Loucy (cell line): ENCODE measurements around the gene ARPC4.

Experiments
- H2AFZ ChIP-seq: fragments of 200-600 bp; sonication (generic); 2 replicates; pipeline ENCODE4 v1.6.0; 2016; ENCODE audit warnings: antibody characterized with exemption, mild to moderate bottlenecking, low read length, moderate library complexity
- H3F3A ChIP-seq: fragments of 200-600 bp; 2 replicates; pipeline ENCODE4 v1.6.0; 2016; ENCODE audit warnings: antibody characterized with exemption, low read depth, mild to moderate bottlenecking
- H3K27me3 ChIP-seq: fragments of 200-600 bp; sonication (generic); 2 replicates; pipeline ENCODE4 v1.6.1; 2014; ENCODE audit warnings: low read length, mild to moderate bottlenecking; ENCODE audit not compliant: insufficient read depth, poor library complexity, severe bottlenecking
- H3K36me3 ChIP-seq: fragments of 200-600 bp; sonication (generic); 2 replicates; pipeline ENCODE4 v1.6.1; 2016; ENCODE audit warnings: low read length; ENCODE audit not compliant: insufficient read depth
- H3K4me1 ChIP-seq: fragments of 200-600 bp; sonication (generic); 2 replicates; pipeline ENCODE4 v1.5.1; 2014; ENCODE audit warnings: low read length, mild to moderate bottlenecking; ENCODE audit not compliant: insufficient read depth, poor library complexity, severe bottlenecking
- H3K4me2 ChIP-seq: fragments of 200-600 bp; sonication (generic); 2 replicates; pipeline ENCODE4 v1.6.0; 2014; ENCODE audit warnings: antibody characterized with exemption, low read length, low read depth, mild to moderate bottlenecking; ENCODE audit not compliant: poor library complexity, severe bottlenecking
- H3K4me3 ChIP-seq: fragments of 200-600 bp; sonication (generic); 2 replicates; pipeline ENCODE4 v1.5.1; 2014; ENCODE audit warnings: low read length, mild to moderate bottlenecking, mixed read lengths; ENCODE audit not compliant: poor library complexity, severe bottlenecking
- H3K79me2 ChIP-seq: fragments of 200-600 bp; sonication (generic); 2 replicates; pipeline ENCODE4 v1.6.1; 2014; ENCODE audit warnings: low read length; ENCODE audit not compliant: insufficient read depth
- H3K9ac ChIP-seq: fragments of 200-600 bp; sonication (generic); 2 replicates; pipeline ENCODE4 v1.6.0; 2014; ENCODE audit warnings: mild to moderate bottlenecking, low read depth, low read length, moderate library complexity; ENCODE audit not compliant: poor library complexity, severe bottlenecking
- H3K9me2 ChIP-seq: fragments of 200-600 bp; sonication (generic); replicated peaks from 2 replicates; pipeline ENCODE4 v1.6.1; 2016; ENCODE audit warnings: low read depth, low read length, mixed read lengths
- H3K9me3 ChIP-seq: fragments of 200-600 bp; sonication (generic); 2 replicates; pipeline ENCODE4 v1.6.1; 2014; ENCODE audit warnings: mild to moderate bottlenecking, antibody characterized with exemption, low read length, low read depth; ENCODE audit not compliant: insufficient read depth
- H4K20me1 ChIP-seq: fragments of 200-600 bp; sonication (generic); 2 replicates; pipeline ENCODE4 v1.6.0; 2014; ENCODE audit warnings: antibody characterized with exemption, low read length, mild to moderate bottlenecking; ENCODE audit not compliant: insufficient read depth, poor library complexity, severe bottlenecking
- EZH2phosphoT487 ChIP-seq: fragments of 200-600 bp; IDR thresholded peaks from 2 replicates; pipeline ENCODE4 v1.6.1; 2018; ENCODE audit warnings: antibody characterized with exemption, mild to moderate bottlenecking, moderate library complexity, borderline replicate concordance
- TF ChIP-seq, protein P1 (sequence below): fragments of 200-600 bp; sonication (generic); conservative IDR thresholded peaks from 2 replicates; pipeline ENCODE4 v1.5.1; 2014; ENCODE audit warnings: mild to moderate bottlenecking, antibody characterized with exemption, low read length

The ARPC4 gene

DNA sequence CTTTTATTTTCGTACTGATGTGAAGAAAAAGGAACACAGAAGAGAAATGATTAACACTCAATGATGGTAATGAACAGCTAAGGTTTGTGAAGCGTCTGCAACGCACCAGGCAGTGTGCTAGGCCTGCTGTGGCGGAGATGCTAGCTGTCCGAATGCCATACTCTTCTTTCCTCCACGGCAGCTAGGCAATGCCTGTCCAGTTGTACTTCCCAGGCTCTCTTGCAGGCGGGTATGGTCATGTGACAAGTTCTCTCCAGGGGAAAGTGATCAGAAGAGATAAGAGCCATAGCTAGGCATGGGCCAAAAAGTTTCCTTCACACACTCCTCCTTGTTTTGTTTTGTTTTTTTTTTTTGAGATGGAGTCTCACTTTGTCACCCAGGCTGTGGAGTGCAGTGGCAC is 7.3 kb upstream of the ARPC4 start:
- Histone ChIP-seq H3K27me3 (no peaks in the 10 kb centered on the region), H3K4me1 (peaks cover 35% of the 10 kb centered on the region), H3K4me3 (no peak overlapping the region), H3K9me2 (no peaks in the 10 kb centered on the region), H3K9ac (no peak overlapping the region), H4K20me1 (no peaks in the 10 kb centered on the region), H3K79me2 (peaks cover 18% of the 10 kb centered on the region), H3F3A (peaks cover 9% of the 10 kb centered on the region), H3K4me2 (no peak overlapping the region), H2AFZ (no peak overlapping the region), H3K36me3 (peaks cover 3% of the 10 kb centered on the region; the same call in 1 of the 2 replicates), H3K9me3 (no peaks in the 10 kb centered on the region)
- TF ChIP-seq EZH2phosphoT487 = no peak
- TF ChIP-seq, protein P1, sequence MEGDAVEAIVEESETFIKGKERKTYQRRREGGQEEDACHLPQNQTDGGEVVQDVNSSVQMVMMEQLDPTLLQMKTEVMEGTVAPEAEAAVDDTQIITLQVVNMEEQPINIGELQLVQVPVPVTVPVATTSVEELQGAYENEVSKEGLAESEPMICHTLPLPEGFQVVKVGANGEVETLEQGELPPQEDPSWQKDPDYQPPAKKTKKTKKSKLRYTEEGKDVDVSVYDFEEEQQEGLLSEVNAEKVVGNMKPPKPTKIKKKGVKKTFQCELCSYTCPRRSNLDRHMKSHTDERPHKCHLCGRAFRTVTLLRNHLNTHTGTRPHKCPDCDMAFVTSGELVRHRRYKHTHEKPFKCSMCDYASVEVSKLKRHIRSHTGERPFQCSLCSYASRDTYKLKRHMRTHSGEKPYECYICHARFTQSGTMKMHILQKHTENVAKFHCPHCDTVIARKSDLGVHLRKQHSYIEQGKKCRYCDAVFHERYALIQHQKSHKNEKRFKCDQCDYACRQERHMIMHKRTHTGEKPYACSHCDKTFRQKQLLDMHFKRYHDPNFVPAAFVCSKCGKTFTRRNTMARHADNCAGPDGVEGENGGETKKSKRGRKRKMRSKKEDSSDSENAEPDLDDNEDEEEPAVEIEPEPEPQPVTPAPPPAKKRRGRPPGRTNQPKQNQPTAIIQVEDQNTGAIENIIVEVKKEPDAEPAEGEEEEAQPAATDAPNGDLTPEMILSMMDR = no peak

DNA sequence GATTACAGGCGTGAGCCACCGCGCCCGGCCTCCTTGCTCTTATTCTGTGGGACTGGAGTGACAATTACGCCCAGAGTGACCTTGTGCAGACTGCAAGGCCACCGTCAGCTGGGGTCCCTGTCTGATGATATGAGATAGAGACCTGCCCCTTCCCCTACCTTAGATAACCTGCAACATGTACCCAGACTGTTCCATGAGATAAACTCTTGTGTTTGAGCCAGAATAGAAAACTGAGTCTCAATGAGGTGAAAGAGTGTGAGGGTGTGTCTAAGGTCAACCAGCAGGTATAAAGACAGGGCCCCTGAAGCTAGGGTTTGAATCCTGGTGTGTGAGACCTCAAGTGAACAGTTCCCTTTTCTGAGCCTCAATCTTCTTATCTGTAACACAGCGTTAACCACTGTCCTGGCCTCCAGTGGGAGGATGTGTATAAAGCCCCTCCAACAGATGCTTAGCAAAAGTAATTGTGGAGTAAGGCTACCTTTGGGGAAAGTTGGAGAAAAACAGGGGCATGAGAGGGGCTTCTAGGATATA is 6.6 kb upstream of the ARPC4 start:
- no peak overlapping the region for H3K9ac ChIP-seq
- H3K27me3 ChIP-seq = no peaks in the 10 kb centered on the region
- no peaks in the 10 kb centered on the region for H3K9me2 ChIP-seq
- peaks cover 34% of the 10 kb centered on the region for H3K4me1 ChIP-seq
- peaks cover 24% of the 10 kb centered on the region for H3K79me2 ChIP-seq
- no peak overlapping the region for H3K4me2 ChIP-seq
- H2AFZ ChIP-seq = no peak overlapping the region
- H3K4me3 ChIP-seq = no peak overlapping the region
- H3K9me3 ChIP-seq = no peaks in the 10 kb centered on the region
- no peaks in the 10 kb centered on the region for H4K20me1 ChIP-seq
- H3F3A ChIP-seq = peaks cover 3% of the 10 kb centered on the region; the same call in 1 of the 2 replicates
- H3K36me3 ChIP-seq = peaks cover 3% of the 10 kb centered on the region; the same call in 1 of the 2 replicates
- TF ChIP-seq, protein P1 = no peak
- no peak for TF ChIP-seq EZH2phosphoT487

DNA sequence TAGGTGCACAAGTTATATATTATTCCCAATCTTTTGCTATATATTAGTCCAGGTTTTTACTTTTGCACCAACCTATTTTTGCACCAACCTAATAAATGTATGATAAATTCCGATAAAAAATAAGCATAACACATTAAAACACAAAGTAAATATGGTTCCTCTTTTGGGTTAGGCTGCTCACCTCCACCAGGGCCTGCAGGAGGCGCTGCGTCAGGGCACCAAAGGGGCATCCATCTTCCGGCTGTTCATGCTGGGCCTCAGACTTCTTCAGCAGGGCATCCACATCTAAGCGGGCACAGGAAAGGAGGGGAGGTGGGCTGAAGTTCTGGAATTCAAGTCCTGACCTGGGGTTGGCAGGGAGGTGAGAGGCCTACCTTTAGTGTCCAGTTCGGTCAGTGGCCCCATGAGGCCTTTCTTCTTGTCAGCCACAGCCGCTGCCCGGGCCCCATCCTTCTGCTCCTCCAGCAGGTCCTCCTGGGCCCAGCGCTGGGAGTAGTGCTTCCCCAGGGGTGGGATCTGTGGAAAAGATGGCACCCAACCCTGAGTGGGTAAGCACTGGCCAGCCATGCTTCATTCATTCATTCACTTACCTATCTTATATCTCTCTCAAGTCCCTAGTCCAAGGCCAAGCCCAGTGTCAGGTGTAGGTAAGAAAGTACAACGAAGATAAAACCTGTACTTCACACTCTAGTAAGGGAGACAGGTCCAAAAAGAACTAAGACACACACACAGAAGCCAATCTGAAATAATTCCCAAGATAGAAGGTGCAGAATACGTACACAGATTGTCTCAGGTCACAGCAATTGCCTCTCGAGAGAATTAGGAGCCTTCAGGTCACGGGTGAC is 5.8 kb upstream of the ARPC4 start:
- H3K9ac ChIP-seq = no peak overlapping the region

More for the DNA sequence above, 5.8 kb upstream of the ARPC4 start:
- Histone ChIP-seq H3K4me1 (peaks cover 34% of the 10 kb centered on the region), H4K20me1 (no peaks in the 10 kb centered on the region), H3K36me3 (peaks cover 3% of the 10 kb centered on the region; the same call in 1 of the 2 replicates), H3K9me3 (no peaks in the 10 kb centered on the region), H3K79me2 (peaks cover 30% of the 10 kb centered on the region), H3K27me3 (no peaks in the 10 kb centered on the region), H3K4me2 (no peak overlapping the region), H2AFZ (no peak overlapping the region), H3F3A (no peaks in the 10 kb centered on the region), H3K9me2 (no peaks in the 10 kb centered on the region), H3K4me3 (no peak overlapping the region)
- TF ChIP-seq, protein P1 = peak; percentile 76
- TF ChIP-seq EZH2phosphoT487 = no peak
